BLaER1 (cell line): ENCODE results near the gene UGT1A10.
"Not testable (repeated sequence)": the region's sequence is repeated elsewhere in the genome, so short reads cannot be mapped to it uniquely, and the experiment has no call there.

Experiments used
- H3K27ac ChIP-seq: shearing (Covaris generic); formaldehyde crosslinking; 2 replicates; pipeline ENCODE4 v1.8.1; 2022
- H3K27me3 ChIP-seq: shearing (Covaris generic); formaldehyde crosslinking; 2 replicates; pipeline ENCODE4 v1.8.1; 2022
- H3K36me3 ChIP-seq: shearing (Covaris generic); formaldehyde crosslinking; 2 replicates; pipeline ENCODE4 v1.8.1; 2022
- H3K4me1 ChIP-seq: shearing (Covaris generic); formaldehyde crosslinking; 2 replicates; pipeline ENCODE4 v1.8.1; 2022
- H3K4me2 ChIP-seq: shearing (Covaris generic); formaldehyde crosslinking; 2 replicates; pipeline ENCODE4 v1.8.1; 2022
- H3K4me3 ChIP-seq: shearing (Covaris generic); formaldehyde crosslinking; 2 replicates; pipeline ENCODE4 v1.8.1; 2022
- H3K9ac ChIP-seq: shearing (Covaris generic); formaldehyde crosslinking; 2 replicates; pipeline ENCODE4 v1.8.1; 2022
- H3K9me3 ChIP-seq: shearing (Covaris generic); formaldehyde crosslinking; 2 replicates; pipeline ENCODE4 v1.8.1; 2022
- H4K20me1 ChIP-seq: shearing (Covaris generic); formaldehyde crosslinking; 2 replicates; pipeline ENCODE4 v1.8.1; 2022
- Cebpa-rat ChIP-seq: shearing (Covaris generic); IDR thresholded peaks from 2 replicates; pipeline ENCODE4 v1.8.1; 2022

Gene UGT1A10

DNA sequence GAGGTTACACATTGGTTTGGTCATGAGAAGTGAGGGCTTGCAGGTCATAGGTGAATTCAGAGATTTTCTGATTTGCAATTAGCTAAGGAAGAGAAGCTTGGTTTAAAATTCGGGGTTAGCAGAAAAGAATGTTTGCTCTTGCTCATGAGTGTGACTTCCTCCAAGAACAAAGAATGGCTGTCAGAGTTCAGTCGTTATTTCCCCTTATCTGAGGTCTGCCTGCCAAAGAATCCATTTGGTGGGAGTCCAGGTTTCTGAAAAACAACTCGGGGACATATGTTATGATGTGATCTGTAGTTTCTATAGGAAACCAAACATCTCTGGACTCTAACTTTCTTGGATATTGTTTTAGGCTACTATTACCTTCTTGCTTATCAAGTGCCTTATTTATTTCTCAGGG, 53.3 kb downstream of the UGT1A10 start:
- Histone ChIP-seq H3K27ac (no peak overlapping the region), H4K20me1 (no peaks in the 10 kb centered on the region), H3K9me3 (no peaks in the 10 kb centered on the region), H3K4me2 (no peak overlapping the region), H3K27me3 (no peaks in the 10 kb centered on the region), H3K4me3 (no peak overlapping the region), H3K9ac (no peak overlapping the region), H3K36me3 (no peaks in the 10 kb centered on the region), H3K4me1 (no peaks in the 10 kb centered on the region)
- TF ChIP-seq Cebpa-rat = no peak

DNA sequence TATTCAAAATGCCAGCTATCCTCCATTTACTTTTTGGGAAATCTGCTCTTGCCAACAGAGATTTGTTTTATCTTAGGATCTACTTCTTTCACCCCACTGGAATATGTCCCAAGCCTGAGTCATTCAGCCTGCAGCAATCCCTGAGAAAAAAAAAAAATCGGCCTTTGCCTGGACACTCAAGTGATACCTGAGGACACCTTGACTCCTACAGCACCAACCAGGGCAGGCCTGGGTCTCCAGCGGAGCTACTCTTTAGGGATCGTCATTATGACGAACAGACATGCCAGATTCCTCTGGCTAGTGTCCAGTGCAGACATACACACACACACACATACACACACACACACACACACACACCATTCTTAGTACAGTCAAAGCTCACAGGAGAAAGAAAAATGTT, 54.2 kb downstream of the UGT1A10 start:
- Histone ChIP-seq H3K36me3 (no peaks in the 10 kb centered on the region), H4K20me1 (no peaks in the 10 kb centered on the region), H3K4me3 (no peak overlapping the region), H3K27ac (no peak overlapping the region), H3K27me3 (no peaks in the 10 kb centered on the region), H3K4me2 (no peak overlapping the region), H3K4me1 (no peaks in the 10 kb centered on the region), H3K9me3 (no peaks in the 10 kb centered on the region), H3K9ac (no peak overlapping the region)
- no peak for TF ChIP-seq Cebpa-rat

DNA sequence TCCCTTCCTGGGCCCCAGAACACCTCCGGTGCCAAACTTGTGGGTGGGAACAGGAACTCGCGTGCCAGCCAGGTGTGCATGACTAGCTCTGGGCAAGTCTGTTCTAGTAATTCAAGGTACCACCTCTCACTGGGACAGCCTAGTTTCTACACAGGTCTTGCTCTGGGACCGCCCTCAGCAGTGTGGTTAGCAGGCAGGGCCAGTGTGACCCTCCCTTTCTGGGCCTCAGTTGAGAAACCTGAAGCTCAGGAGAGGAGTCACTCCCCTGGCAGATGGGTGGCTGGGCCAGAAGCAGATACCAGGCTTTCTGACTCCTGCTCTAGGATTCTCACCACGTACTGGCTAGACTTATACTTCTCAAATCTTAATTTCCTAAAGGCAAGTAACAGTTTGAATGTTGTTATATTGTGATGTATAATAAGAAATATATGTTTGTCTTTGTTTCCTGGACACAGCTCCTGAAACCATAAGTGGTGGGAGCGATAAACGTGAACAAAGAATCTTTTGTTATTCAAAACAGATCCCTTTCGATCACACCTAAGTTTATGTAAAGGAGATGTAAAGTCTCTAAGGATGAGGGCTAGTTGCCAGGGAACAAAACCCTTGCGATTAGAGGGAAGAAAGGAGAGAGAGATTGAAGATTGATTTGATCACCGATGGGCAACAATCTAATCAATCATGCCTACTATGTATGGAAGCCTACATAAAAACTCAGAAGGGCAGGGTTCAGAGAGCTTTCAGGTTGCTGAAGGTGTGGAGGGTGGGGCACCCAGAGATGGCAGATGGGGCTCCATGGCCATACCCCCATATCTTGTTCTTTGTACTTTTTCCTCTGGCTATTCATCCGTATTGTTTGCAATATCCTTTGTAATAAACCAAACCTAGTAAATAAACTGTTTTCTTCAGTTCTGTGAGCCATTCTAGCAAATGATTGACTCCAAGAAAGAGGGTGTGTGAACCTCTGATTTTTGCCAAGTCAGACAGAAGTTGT, 55.5 kb downstream of the UGT1A10 start:
- Histone ChIP-seq H3K9me3 (no peaks in the 10 kb centered on the region), H3K27me3 (no peaks in the 10 kb centered on the region), H3K4me3 (no peak overlapping the region), H4K20me1 (no peaks in the 10 kb centered on the region), H3K4me2 (no peak overlapping the region), H3K36me3 (no peaks in the 10 kb centered on the region), H3K4me1 (no peaks in the 10 kb centered on the region), H3K27ac (no peak overlapping the region), H3K9ac (no peak overlapping the region)
- TF ChIP-seq Cebpa-rat = no peak

DNA sequence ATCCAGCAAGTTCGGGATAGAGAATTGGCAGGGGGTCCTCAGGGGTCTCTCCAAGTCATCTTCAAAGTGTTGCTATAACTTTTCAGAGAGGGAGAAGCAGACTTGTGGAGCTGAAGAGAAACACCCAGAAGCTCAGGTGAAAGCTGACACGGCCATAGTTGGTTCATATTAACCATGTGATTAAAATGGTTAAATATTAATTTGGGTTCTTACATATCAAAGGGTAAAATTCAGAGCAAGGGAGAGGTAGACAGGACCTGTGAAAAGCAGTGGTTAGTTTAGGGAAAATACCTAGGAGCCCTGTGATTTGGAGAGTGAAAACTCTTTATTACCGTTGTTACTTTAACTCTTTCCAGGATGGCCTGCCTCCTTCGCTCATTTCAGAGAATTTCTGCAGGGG, 56.4 kb downstream of the UGT1A10 start, which contains the start of gene UGT1A6:
UGT1A6 (plus strand) TSS at position 243 of the 400 bp plus-strand sequence; CDS start at position 358, 115 bp downstream.
- H3K4me2 ChIP-seq = no peak within 1 kb of the TSS
- no peaks in the 10 kb centered on the region for H3K27me3 ChIP-seq
- no peaks in the 10 kb centered on the region for H3K36me3 ChIP-seq
- H3K9me3 ChIP-seq = no peaks in the 10 kb centered on the region
- H3K27ac ChIP-seq = no peak within 1 kb of the TSS
- no peaks in the 10 kb centered on the region for H3K4me1 ChIP-seq
- H4K20me1 ChIP-seq = no peaks in the 10 kb centered on the region
- no peak within 1 kb of the TSS for H3K4me3 ChIP-seq
- no peak within 1 kb of the TSS for H3K9ac ChIP-seq
- TF ChIP-seq Cebpa-rat = no peak

DNA sequence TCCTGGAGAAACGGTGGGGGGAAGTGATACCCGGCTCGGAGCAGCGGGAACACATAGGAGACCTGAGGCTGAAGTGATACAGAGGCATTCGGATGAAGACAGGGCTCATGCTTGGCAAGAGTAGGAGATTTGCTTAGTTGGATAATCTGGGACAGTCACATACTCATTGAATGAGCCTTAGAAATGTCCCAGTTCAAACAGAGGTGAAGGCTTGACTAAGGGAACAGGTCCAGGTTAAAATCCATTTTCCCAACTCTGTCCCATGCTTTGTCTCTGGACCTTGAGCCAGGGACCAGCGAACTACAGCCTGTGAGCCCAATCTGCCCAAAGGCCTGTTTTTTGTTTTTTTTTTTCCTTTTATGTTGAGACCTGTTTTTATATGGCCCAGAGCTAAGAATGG, 57.7 kb downstream of the UGT1A10 start:
- Histone ChIP-seq H3K9ac (no peak overlapping the region), H3K4me3 (no peak overlapping the region), H3K36me3 (no peaks in the 10 kb centered on the region), H3K4me1 (no peaks in the 10 kb centered on the region), H3K27me3 (no peaks in the 10 kb centered on the region), H3K27ac (no peak overlapping the region), H4K20me1 (no peaks in the 10 kb centered on the region), H3K9me3 (no peaks in the 10 kb centered on the region), H3K4me2 (no peak overlapping the region)
- TF ChIP-seq Cebpa-rat = no peak

DNA sequence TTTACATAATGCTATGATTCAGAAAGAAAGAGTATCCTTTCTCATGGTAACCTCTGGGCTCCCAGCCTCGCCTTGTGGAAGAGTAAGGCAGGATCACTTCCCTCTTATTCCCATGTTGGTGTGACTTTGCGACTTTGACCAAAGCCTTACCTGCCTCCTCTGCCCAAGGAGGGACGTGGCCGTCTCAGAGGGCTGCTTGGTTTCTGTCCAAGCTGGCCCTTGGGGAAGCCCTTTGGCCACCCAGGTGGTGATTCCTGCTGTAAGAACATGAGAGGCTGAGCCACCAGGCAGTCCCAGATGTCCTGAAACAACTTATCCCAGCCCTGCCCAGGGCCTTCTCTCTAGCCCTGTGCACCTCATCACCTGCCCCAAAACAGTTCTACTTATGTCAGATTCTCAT, 62.5 kb downstream of the UGT1A10 start:
- no peak overlapping the region for H3K4me2 ChIP-seq
- H3K27me3 ChIP-seq = no peaks in the 10 kb centered on the region
- no peak overlapping the region for H3K9ac ChIP-seq
- H3K4me3 ChIP-seq = no peak overlapping the region
- no peaks in the 10 kb centered on the region for H4K20me1 ChIP-seq
- H3K9me3 ChIP-seq = 0 out of 2 replicates have a peak, but pooled peaks cover under 1% of the 10 kb centered on the region
- H3K36me3 ChIP-seq = no peaks in the 10 kb centered on the region
- no peak overlapping the region for H3K27ac ChIP-seq
- H3K4me1 ChIP-seq = no peaks in the 10 kb centered on the region
- no peak for TF ChIP-seq Cebpa-rat

DNA sequence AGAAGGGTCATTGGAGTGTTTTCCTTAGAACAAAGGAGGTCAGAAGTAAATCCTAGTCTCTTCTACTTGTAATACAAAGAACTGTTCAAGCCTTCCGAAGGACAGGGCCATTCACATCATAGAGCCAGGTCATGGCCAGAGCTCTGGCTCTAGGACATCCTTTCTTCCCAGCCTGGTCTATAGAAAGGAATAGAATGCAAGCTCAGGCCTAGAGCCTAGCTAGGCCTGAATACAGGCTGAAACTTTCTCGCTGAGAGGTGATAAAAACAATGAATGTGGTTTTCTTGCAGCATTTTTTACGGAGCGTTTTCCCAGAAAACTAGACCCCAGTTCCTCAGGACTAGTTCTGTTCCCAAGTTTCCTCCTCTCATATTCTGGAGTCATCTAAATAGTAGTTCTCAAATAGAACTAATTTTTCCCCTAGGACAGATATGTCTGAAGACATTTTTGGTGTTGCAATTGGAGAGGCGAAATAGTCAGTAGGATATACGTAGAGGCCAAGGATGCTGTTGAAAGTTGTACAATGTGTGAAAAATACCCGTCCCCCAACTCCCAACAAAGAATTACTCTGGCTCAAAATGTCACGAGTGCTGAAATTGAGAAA, 63.3 kb downstream of the UGT1A10 start:
- H3K4me2 ChIP-seq = no peak overlapping the region
- no peaks in the 10 kb centered on the region for H4K20me1 ChIP-seq
- no peak overlapping the region for H3K9ac ChIP-seq
- no peaks in the 10 kb centered on the region for H3K36me3 ChIP-seq
- H3K4me3 ChIP-seq = no peak overlapping the region
- H3K27me3 ChIP-seq = no peaks in the 10 kb centered on the region
- no peak for TF ChIP-seq Cebpa-rat
- no peak overlapping the region for H3K27ac ChIP-seq
- peaks cover 4% of the 10 kb centered on the region; the same call in 1 of the 2 replicates for H3K9me3 ChIP-seq
- no peaks in the 10 kb centered on the region for H3K4me1 ChIP-seq

DNA sequence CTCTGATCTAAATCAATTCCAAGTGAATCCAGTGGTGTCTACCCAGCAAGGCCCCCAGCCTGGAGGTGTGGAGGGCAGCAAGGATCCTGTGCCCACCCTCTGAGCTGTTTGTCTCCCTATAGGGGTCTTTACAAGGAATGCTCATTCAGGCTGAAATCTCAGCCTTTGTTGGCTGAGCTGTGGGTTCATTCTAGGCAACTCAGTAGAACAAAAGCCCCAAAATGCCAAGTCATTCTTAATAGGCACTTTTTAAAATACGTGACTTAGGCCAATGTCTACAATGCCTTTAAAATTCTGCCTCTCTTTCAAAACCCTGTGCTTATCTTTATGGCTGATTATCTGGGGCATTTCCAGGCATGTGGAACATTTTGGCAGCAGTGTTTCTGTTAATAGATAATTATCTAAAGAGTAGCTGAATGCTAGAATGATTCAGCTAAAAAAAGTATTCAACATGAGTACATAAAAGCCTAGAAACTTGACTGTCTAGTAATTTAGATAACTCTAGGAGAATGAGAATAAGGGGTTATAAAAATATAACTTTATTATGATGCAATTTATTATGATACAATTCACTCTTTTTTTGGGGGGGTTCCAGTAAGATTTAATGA, 63.9 kb downstream of the UGT1A10 start:
- Histone ChIP-seq H4K20me1 (no peaks in the 10 kb centered on the region), H3K9me3 (peaks cover 4% of the 10 kb centered on the region; the same call in 1 of the 2 replicates), H3K4me1 (no peaks in the 10 kb centered on the region), H3K36me3 (no peaks in the 10 kb centered on the region), H3K27ac (no peak overlapping the region), H3K4me2 (no peak overlapping the region), H3K27me3 (no peaks in the 10 kb centered on the region), H3K9ac (no peak overlapping the region), H3K4me3 (no peak overlapping the region)
- no peak for TF ChIP-seq Cebpa-rat

DNA sequence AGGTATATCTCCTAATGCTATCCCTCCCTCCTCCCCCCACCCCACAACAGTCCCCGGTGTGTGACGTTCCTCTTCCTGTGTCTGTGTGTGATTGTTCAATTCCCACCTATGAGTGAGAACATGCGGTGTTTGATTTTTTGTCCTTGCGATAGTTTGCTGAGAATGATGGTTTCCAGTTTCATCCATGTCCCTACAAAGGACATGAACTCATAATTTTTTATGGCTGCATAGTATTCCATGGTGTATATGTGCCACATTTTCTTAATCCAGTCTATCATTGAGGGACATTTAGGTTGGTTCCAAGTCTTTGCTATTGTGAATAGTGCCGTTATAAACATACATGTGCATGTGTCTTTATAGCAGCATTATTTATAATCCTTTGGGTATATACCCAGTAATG, 64.6 kb downstream of the UGT1A10 start:
- not testable (repeated sequence) for H3K4me3 ChIP-seq, H3K27ac ChIP-seq, H3K4me2 ChIP-seq, H3K9me3 ChIP-seq, H3K9ac ChIP-seq, H4K20me1 ChIP-seq, H3K27me3 ChIP-seq, H3K36me3 ChIP-seq, H3K4me1 ChIP-seq

DNA sequence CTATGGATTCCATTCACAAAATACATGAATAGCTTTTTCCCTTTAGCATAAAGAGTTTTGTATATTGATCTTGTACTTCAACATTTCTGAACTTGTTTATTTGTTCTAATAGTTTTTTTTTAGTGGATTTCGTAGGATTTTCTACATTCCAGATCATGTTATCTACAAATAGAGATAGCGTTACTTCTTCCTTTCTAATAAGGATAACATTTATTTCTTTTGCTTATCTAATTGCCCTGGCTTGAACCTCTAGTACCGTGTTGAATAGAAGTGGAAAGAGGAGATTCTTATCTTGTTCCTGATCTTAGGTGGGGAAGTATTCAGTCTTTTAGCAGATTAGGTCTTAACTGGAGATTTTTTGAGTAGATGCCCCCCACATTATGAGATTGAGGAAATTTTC, 66.0 kb downstream of the UGT1A10 start:
- H3K4me2 ChIP-seq = no peak overlapping the region
- no peak overlapping the region for H3K27ac ChIP-seq
- H3K9me3 ChIP-seq = peaks cover 4% of the 10 kb centered on the region; the same call in 1 of the 2 replicates
- no peaks in the 10 kb centered on the region for H3K27me3 ChIP-seq
- H4K20me1 ChIP-seq = no peaks in the 10 kb centered on the region
- no peaks in the 10 kb centered on the region for H3K36me3 ChIP-seq
- no peak overlapping the region for H3K9ac ChIP-seq
- H3K4me3 ChIP-seq = no peak overlapping the region
- TF ChIP-seq Cebpa-rat = no peak
- no peaks in the 10 kb centered on the region for H3K4me1 ChIP-seq
